HCT116 (cell line): ENCODE data around the gene NPEPL1. TPM values are rescaled to one million over a fixed set of nuclear protein-coding genes. Genes with fewer than 3 reads are reported as not detected.

Source experiments
- ATAC-seq: fragments of 200-7000 bp; cut with Tn5 transposase; 2 replicates; pipeline ENCODE4 v1.9.1; 2020; ENCODE audit warnings: mild to moderate bottlenecking, moderate library complexity
- BruUV-seq: library from RNA; stranded (reverse); fragments of 400-500 nt; replicated peaks from 2 replicates; lab custom pipeline; 2021; lab: Mats Ljungman, UMichigan
- CTCF ChIA-PET: fragments of 300-600 bp; sonication (Branson Sonifier 250); formaldehyde crosslinking; loops from one replicate; lab custom pipeline; 2021; ENCODE audit warnings: antibody characterized with exemption; lab: Charles Lee
- POLR2A ChIA-PET: fragments of 300-600, 350-600 bp; sonication (Branson Sonifier 250); formaldehyde crosslinking; loops from one replicate; lab custom pipeline; 2021; ENCODE audit warnings: antibody characterized with exemption; lab: Charles Lee
- RAD21 ChIA-PET, 2 experiments: fragments of 300-600 bp; sonication (Branson Sonifier 250); formaldehyde crosslinking; loops; one replicate each; lab custom pipeline; 2023; ENCODE audit warnings: low total read pairs in 2 of 2; ENCODE audit not compliant: uncharacterized antibody in 2 of 2, unreplicated experiment in 2 of 2, low non-redundant PET in 1 of 2; lab: Charles Lee
- DNase-seq: peaks from one replicate; pipeline ENCODE4 v3.0.0-alpha.2; 2010; ENCODE audit warnings: low read depth, low spot score
- H2AFZ ChIP-seq: fragments of 200-600 bp; shearing (Covaris generic), sonication (generic); 2 replicates; pipeline ENCODE4 v1.6.1; 2017; ENCODE audit warnings: low read depth, mixed run types, mixed read lengths, antibody characterized with exemption, low read length; ENCODE audit not compliant: poor library complexity, severe bottlenecking
- H3K27ac ChIP-seq: 2 replicates; pipeline ENCODE4 v1.5.1; 2012; ENCODE audit warnings: low read depth, low read length
- H3K27me3 ChIP-seq: fragments of 200-600 bp; sonication (generic); 2 replicates; pipeline ENCODE4 v1.6.1; 2016; ENCODE audit warnings: mixed run types, low read length, mixed read lengths; ENCODE audit not compliant: insufficient read depth
- H3K36me3 ChIP-seq, 2 experiments: fragments of 200-500 bp in 1 of 2; fragments of 200-600 bp in 1 of 2; sonication (Bioruptor generic) in 1 of 2; sonication (generic) in 1 of 2; 2 replicates each; pipeline versions ENCODE4 v1.5.1 to v1.6.1; 2014 to 2016; ENCODE audit warnings: low read length in 2 of 2, inconsistent platforms in 1 of 2, mixed read lengths in 1 of 2, mixed run types in 1 of 2; ENCODE audit not compliant: insufficient read depth in 2 of 2, control insufficient read depth in 1 of 2
- H3K4me1 ChIP-seq, 2 experiments: fragments of 200-600 bp in 1 of 2; sonication (generic) in 1 of 2; 2 replicates each; pipeline versions ENCODE4 v1.5.1 to v1.6.1; 2012 to 2017; ENCODE audit warnings: low read length in 2 of 2, inconsistent platforms in 1 of 2, mild to moderate bottlenecking in 1 of 2, mixed read lengths in 1 of 2, mixed run types in 1 of 2, moderate library complexity in 1 of 2; ENCODE audit not compliant: insufficient read depth in 2 of 2, control insufficient read depth in 1 of 2
- H3K4me2 ChIP-seq: fragments of 200-600 bp; sonication (generic); 2 replicates; pipeline ENCODE4 v1.6.1; 2017; ENCODE audit warnings: mixed run types, low read length, mixed read lengths
- H3K4me3 ChIP-seq, 2 experiments: fragments of 200-600 bp in 1 of 2; sonication (generic) in 1 of 2; replicated peaks in 1 of 2; 2 replicates each; pipeline ENCODE4 v1.5.1; 2011 to 2016; ENCODE audit warnings: low read length in 2 of 2, control low read depth in 1 of 2, low read depth in 1 of 2, mild to moderate bottlenecking in 1 of 2, mixed read lengths in 1 of 2, mixed run types in 1 of 2
- H3K79me2 ChIP-seq: fragments of 200-600 bp; sonication (generic); 2 replicates; pipeline ENCODE4 v1.6.1; 2017; ENCODE audit warnings: mild to moderate bottlenecking, mixed run types, low read length, moderate library complexity, mixed read lengths; ENCODE audit not compliant: insufficient read depth
- H3K9ac ChIP-seq: fragments of 200-600 bp; sonication (generic); 2 replicates; pipeline ENCODE4 v1.6.1; 2016; ENCODE audit warnings: low read length, mixed read lengths
- H3K9me2 ChIP-seq: fragments of 200-600 bp; sonication (generic), shearing (Covaris generic); 2 replicates; pipeline ENCODE4 v1.6.1; 2017; ENCODE audit warnings: mixed run types, mild to moderate bottlenecking, moderate library complexity; ENCODE audit not compliant: insufficient read depth
- H3K9me3 ChIP-seq, 2 experiments: fragments of 200-500 bp in 1 of 2; fragments of 200-600 bp in 1 of 2; sonication (Bioruptor generic) in 1 of 2; sonication (generic) in 1 of 2; 2 replicates each; pipeline ENCODE4 v1.6.1; 2014 to 2017; ENCODE audit warnings: low read length in 2 of 2, mixed read lengths in 2 of 2, inconsistent platforms in 1 of 2, low read depth in 1 of 2, mild to moderate bottlenecking in 1 of 2, mixed run types in 1 of 2, moderate library complexity in 1 of 2; ENCODE audit not compliant: control insufficient read depth in 1 of 2, insufficient read depth in 1 of 2
- H4K20me1 ChIP-seq: fragments of 200-600 bp; sonication (generic), shearing (Covaris generic); 2 replicates; pipeline ENCODE4 v1.6.1; 2017; ENCODE audit warnings: mixed run types, mild to moderate bottlenecking, moderate library complexity; ENCODE audit not compliant: insufficient read depth
- CBX3 ChIP-seq: IDR thresholded peaks from 2 replicates; pipeline ENCODE4 v1.6.1; 2012; ENCODE audit warnings: low read depth
- CEBPB ChIP-seq: IDR thresholded peaks from 2 replicates; pipeline ENCODE4 v1.6.1; 2012; ENCODE audit warnings: low read depth
- CTCF ChIP-seq, 3 experiments: fragments of 200-600 bp in 1 of 3; sonication (generic) in 1 of 3; IDR thresholded peaks in 2 of 3; conservative IDR thresholded peaks in 1 of 3; 2 replicates each; pipeline ENCODE4 v1.5.1; 2012 to 2017; ENCODE audit warnings: low read depth in 2 of 3, low read length in 2 of 3, antibody characterized with exemption in 1 of 3, borderline replicate concordance in 1 of 3, control low read depth in 1 of 3, mild to moderate bottlenecking in 1 of 3, mixed read lengths in 1 of 3, mixed run types in 1 of 3, moderate library complexity in 1 of 3; ENCODE audit not compliant: insufficient read depth in 1 of 3
- EGR1 ChIP-seq: IDR thresholded peaks from 2 replicates; pipeline ENCODE4 v1.6.1; 2012; ENCODE audit warnings: low read depth
- ELF1 ChIP-seq: IDR thresholded peaks from 2 replicates; pipeline ENCODE4 v1.6.1; 2012; ENCODE audit warnings: low read depth, borderline replicate concordance
- JUND ChIP-seq: IDR thresholded peaks from 2 replicates; pipeline ENCODE4 v1.6.1; 2012
- MAX ChIP-seq: IDR thresholded peaks from 2 replicates; pipeline ENCODE4 v1.6.1; 2012
- POLR2AphosphoS5 ChIP-seq: IDR thresholded peaks from 2 replicates; pipeline ENCODE4 v1.6.1; 2011; ENCODE audit warnings: mild to moderate bottlenecking, low read depth, low read length, moderate library complexity
- REST ChIP-seq: IDR thresholded peaks from 2 replicates; pipeline ENCODE4 v1.6.1; 2012; ENCODE audit warnings: low read depth
- SRF ChIP-seq: IDR thresholded peaks from 2 replicates; pipeline ENCODE4 v1.6.1; 2012; ENCODE audit warnings: low read depth
- TCF7L2 ChIP-seq: IDR thresholded peaks from 2 replicates; pipeline ENCODE4 v1.7.0; 2011; ENCODE audit warnings: borderline replicate concordance, inconsistent platforms; ENCODE audit not compliant: insufficient read depth, insufficient read length; ENCODE audit errors: extremely low read depth
- YY1 ChIP-seq: IDR thresholded peaks from 2 replicates; pipeline ENCODE4 v1.6.1; 2011; ENCODE audit warnings: low read length, low read depth, moderate library complexity, mild to moderate bottlenecking; ENCODE audit not compliant: insufficient replicate concordance; ENCODE audit errors: extremely low read depth
- ZNF274 ChIP-seq: fragments of 200-500 bp; sonication (Bioruptor generic); IDR thresholded peaks from 2 replicates; pipeline ENCODE4 v1.6.1; 2014; ENCODE audit warnings: mild to moderate bottlenecking, low read depth, low read length, inconsistent platforms
- intact Hi-C: fragments of 100-400 bp; cut with micrococcal nuclease; formaldehyde crosslinking; loops from 2 replicates; pipeline ENCODE4 v1.10.0; 2022
- total RNA-seq: library from RNA; stranded (reverse); gene quantifications from one replicate; pipeline ENCODE4 v1.2.1, GENCODE V29; 2021; ENCODE audit not compliant: unreplicated experiment

NPEPL1 gene
- total RNA-seq, 1 experiment from 2014 or later, result 16.6 TPM

GRCh38 chr20:58667975-58668374 is 24.6 kb upstream of the NPEPL1 start:
- Histone ChIP-seq H3K4me3 (no peak overlapping the region), H3K27me3 (no peaks in the 10 kb centered on the region), H3K4me1 (no peaks in the 10 kb centered on the region), H3K9me2 (no peaks in the 10 kb centered on the region), H3K9me3 (no peaks in the 10 kb centered on the region), H3K27ac (no peak overlapping the region), H4K20me1 (no peaks in the 10 kb centered on the region), H3K4me2 (no peak overlapping the region), H3K36me3 (peaks cover 27 to 48% of the 10 kb centered on the region in 2 experiments; a peak in 3 of 4 replicates), H3K9ac (no peak overlapping the region), H2AFZ (no peak overlapping the region), H3K79me2 (peaks cover 54% of the 10 kb centered on the region)
- DNase-seq (no peak), ATAC-seq (no peak)
- no TSS peak for BruUV-seq
- ChIA-PET POLR2A (interaction anchor here (1.3 kb wide), 1 partner anchor 10 kb away, joined by 3 read pairs; no protein-coding TSS in a partner anchor), CTCF (interaction anchor here (0.5 kb wide), 1 partner anchor 17 kb away, joined by 3 read pairs; no protein-coding TSS in a partner anchor), RAD21 (no interaction called here)
- TF ChIP-seq EGR1, result no peak
- TF ChIP-seq POLR2AphosphoS5, result no peak
- TF ChIP-seq CEBPB, result no peak
- TF ChIP-seq TCF7L2, result no peak
- no peak for TF ChIP-seq MAX
- no peak for TF ChIP-seq CTCF (IDR thresholded peaks at IDR 0.05 in 2 of 3, conservative IDR thresholded peaks at IDR 0.05 in 1 of 3; ENCODE audit: borderline replicate concordance in 1 of 3, insufficient read depth in 1 of 3, low read depth in 2 of 3, low read length in 2 of 3)
- TF ChIP-seq CBX3, result no peak
- no peak for TF ChIP-seq JUND
- intact Hi-C loops, result no loop called here

GRCh38 chr20:58668901-58669286 is 23.7 kb upstream of the NPEPL1 start:
- no peak overlapping the region for H3K27ac ChIP-seq
- intact Hi-C loops, result no loop called here
- ATAC-seq (no peak), DNase-seq (no peak)
- peaks cover 32 to 49% of the 10 kb centered on the region in 2 experiments; a peak in 3 of 4 replicates for H3K36me3 ChIP-seq
- H3K9ac ChIP-seq, result no peak overlapping the region
- H2AFZ ChIP-seq, result no peak overlapping the region
- no peak overlapping the region for H3K4me2 ChIP-seq
- H3K4me1 ChIP-seq, result no peaks in the 10 kb centered on the region
- peaks cover 45% of the 10 kb centered on the region for H3K79me2 ChIP-seq
- TF ChIP-seq SRF, result no peak
- no peak for TF ChIP-seq JUND
- no peak for TF ChIP-seq REST
- no peak for TF ChIP-seq ZNF274
- TF ChIP-seq MAX, result no peak
- no peak for TF ChIP-seq YY1
- no peak for TF ChIP-seq ELF1
- CTCF ChIA-PET, result no interaction called here
- no peaks in the 10 kb centered on the region for H3K9me3 ChIP-seq
- RAD21 ChIA-PET, result no interaction called here
- H3K27me3 ChIP-seq, result no peaks in the 10 kb centered on the region
- no peak overlapping the region for H3K4me3 ChIP-seq
- H3K9me2 ChIP-seq, result no peaks in the 10 kb centered on the region
- POLR2A ChIA-PET, result no interaction called here
- no TSS peak for BruUV-seq
- H4K20me1 ChIP-seq, result no peaks in the 10 kb centered on the region
